HepG2 (cell line): Measurements from ENCODE around the gene EIF2S2. TPM values are rescaled to one million over a fixed set of nuclear protein-coding genes. Genes with fewer than 3 reads are reported as not detected.

Experiments
- BHLHE40 ChIP-seq: IDR thresholded peaks from 2 replicates; pipeline ENCODE4 v1.6.1; 2011; ENCODE audit warnings: low read length, improper control_type of control experiment
- FOXP1 ChIP-seq, 2 experiments: fragments of 450-650 bp in 1 of 2; IDR thresholded peaks; 2 replicates each; pipeline ENCODE4 v1.6.1; 2017 to 2018; ENCODE audit warnings: antibody characterized with exemption in 1 of 2
- GABPA ChIP-seq, 2 experiments: IDR thresholded peaks; 2 replicates each; pipeline ENCODE4 v1.6.1; 2011 to 2016; ENCODE audit warnings: low read depth in 2 of 2, low read length in 1 of 2, missing biosample characterization in 1 of 2, missing genetic modification characterization in 1 of 2
- KLF16 ChIP-seq, 2 experiments: sonication (generic) in 1 of 2; formaldehyde crosslinking in 1 of 2; IDR thresholded peaks; 2 replicates each; pipeline versions ENCODE4 v1.6.1 to v1.8.0; 2016 to 2023; ENCODE audit warnings: missing genetic modification reagents in 2 of 2, missing compliant biosample characterization in 1 of 2
- MIER2 ChIP-seq: IDR thresholded peaks from 2 replicates; pipeline ENCODE4 v1.6.1; 2016; ENCODE audit warnings: missing biosample characterization, missing genetic modification reagents
- PPARG ChIP-seq: conservative IDR thresholded peaks from 2 replicates; pipeline ENCODE4 v1.6.1; 2016; ENCODE audit warnings: missing biosample characterization, missing genetic modification reagents
- SOX6 ChIP-seq, 2 experiments: fragments of 450-650 bp in 1 of 2; sonication (generic) in 1 of 2; formaldehyde crosslinking in 1 of 2; IDR thresholded peaks; 2 replicates each; pipeline versions ENCODE4 v1.4.0 to v1.6.1; 2017 to 2020; ENCODE audit warnings: antibody characterized with exemption in 1 of 2, mild to moderate bottlenecking in 1 of 2, missing genetic modification reagents in 1 of 2
- TMF1 ChIP-seq: sonication (generic); formaldehyde crosslinking; IDR thresholded peaks from 2 replicates; pipeline ENCODE4 v1.8.1; 2022; ENCODE audit warnings: low read depth, missing genetic modification reagents
- ZNF431 ChIP-seq: sonication (generic); formaldehyde crosslinking; IDR thresholded peaks from 2 replicates; pipeline ENCODE4 v1.9.0; 2022; ENCODE audit warnings: missing genetic modification reagents, low read depth, mild to moderate bottlenecking, borderline replicate concordance
- ZNF552 ChIP-seq: sonication (generic); formaldehyde crosslinking; IDR thresholded peaks from 2 replicates; pipeline ENCODE4 v1.9.0; 2022; ENCODE audit warnings: missing genetic modification reagents, mild to moderate bottlenecking, borderline replicate concordance
- ZNF839 ChIP-seq: sonication (generic); formaldehyde crosslinking; IDR thresholded peaks from 2 replicates; pipeline ENCODE4 v1.4.0; 2020; ENCODE audit warnings: missing genetic modification reagents, mild to moderate bottlenecking, borderline replicate concordance
- polyA plus RNA-seq, 8 experiments: library from polyadenylated mRNA; depleted of rRNA in 3 of 8; stranded (reverse) in 7 of 8; unstranded in 1 of 8; fragments of >200 nt; fragmentation: Illumina TruSeq in 4 of 8; extraction: Trizol in 4 of 8; gene quantifications; 2 replicates each; pipeline versions ENCODE4 v1.2.1 to v1.2.3, GENCODE V29; 2011 to 2016; ENCODE audit warnings: low read depth in 4 of 8, missing spikeins in 1 of 8, mixed read lengths in 1 of 8; ENCODE audit not compliant: insufficient read depth in 1 of 8
- total RNA-seq, 5 experiments: library from RNA; depleted of rRNA; stranded (reverse); fragments of >200 nt; fragmentation: Illumina TruSeq; extraction: Trizol; gene quantifications; 2 replicates each; pipeline ENCODE4 v1.2.3, GENCODE V29; 2016; ENCODE audit warnings: low read depth in 1 of 5
- TF ChIP-seq, protein P1 (sequence below), 2 experiments: sonication (generic) in 1 of 2; formaldehyde crosslinking in 1 of 2; IDR thresholded peaks; 2 replicates each; pipeline versions ENCODE4 v1.5.1 to v1.6.1; 2011 to 2020; ENCODE audit warnings: borderline replicate concordance in 1 of 2, low read depth in 1 of 2, low read length in 1 of 2, mild to moderate bottlenecking in 1 of 2, missing genetic modification reagents in 1 of 2, moderate library complexity in 1 of 2
- TF ChIP-seq, protein P2 (sequence below): sonication (generic); formaldehyde crosslinking; IDR thresholded peaks from 2 replicates; pipeline ENCODE4 v1.5.1; 2020; ENCODE audit warnings: missing genetic modification reagents, mild to moderate bottlenecking, borderline replicate concordance
- TF ChIP-seq, protein P3 (sequence below): sonication (generic); formaldehyde crosslinking; IDR thresholded peaks from 2 replicates; pipeline ENCODE4 v1.5.0; 2020; ENCODE audit warnings: missing genetic modification reagents
- TF ChIP-seq, protein P4 (sequence below): sonication (generic); formaldehyde crosslinking; IDR thresholded peaks from 2 replicates; pipeline ENCODE4 v1.4.0; 2020; ENCODE audit warnings: missing genetic modification reagents; ENCODE audit errors: not compliant biosample characterization
- TF ChIP-seq, protein P5 (sequence below): sonication (generic); formaldehyde crosslinking; IDR thresholded peaks from 2 replicates; pipeline ENCODE4 v1.5.0; 2020; ENCODE audit warnings: missing genetic modification reagents

Gene EIF2S2
- total and polyA plus RNA-seq, 2 of the 13 experiments (the other 11 are each of a cell fraction or from before 2014, with no cell fraction given) = 126 to 213 TPM

DNA sequence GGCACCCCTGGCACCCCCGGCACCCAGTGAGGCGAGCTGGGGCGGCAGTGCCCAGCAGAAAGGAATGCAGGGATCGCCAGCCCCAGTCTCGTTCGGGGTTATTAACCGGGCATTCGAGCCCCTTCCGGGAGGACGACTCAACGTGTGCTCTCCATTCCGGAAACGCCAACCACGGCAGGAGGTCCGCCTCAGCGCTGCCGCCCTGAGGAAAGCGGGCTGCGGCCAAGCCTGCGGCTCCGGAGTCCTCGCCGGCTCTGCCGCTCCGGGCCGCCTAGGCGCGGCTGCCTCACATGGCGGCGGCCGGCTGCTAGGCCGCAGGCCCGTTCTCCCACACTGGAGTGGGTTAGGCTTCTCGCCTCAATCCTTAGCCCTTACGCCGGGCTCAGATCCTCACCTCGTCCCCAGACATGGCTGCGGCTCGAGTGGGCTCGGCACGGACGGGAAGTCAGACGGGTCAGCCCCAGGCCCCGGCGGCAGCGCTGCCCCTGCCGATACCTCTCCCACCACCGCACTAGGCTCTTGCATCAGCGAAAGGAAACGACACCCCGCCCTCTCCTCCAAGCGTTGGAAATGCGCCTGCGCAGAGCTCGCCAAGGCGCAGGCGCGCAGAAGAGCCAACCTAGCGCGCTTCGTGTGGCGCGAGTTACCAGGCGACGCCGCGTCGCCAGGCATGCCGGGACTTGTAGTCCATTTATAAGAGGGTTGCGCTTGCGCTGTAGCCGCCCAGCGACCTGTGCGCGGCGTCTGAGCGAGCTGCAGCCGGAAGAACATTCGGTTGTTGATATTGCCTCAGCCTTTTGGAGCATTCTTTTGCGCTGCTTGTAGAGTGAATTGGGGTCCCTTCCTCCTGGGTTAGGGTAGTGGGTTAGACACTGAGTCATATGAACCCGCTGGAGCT is at the start of gene EIF2S2 (continued):
- TF ChIP-seq TMF1 (peak; percentile 98), GABPA (IDR thresholded peaks at IDR 0.05; ENCODE audit: low read depth, low read length) (peak; percentile 73), GABPA (CRISPR knock-in tag; IDR thresholded peaks at IDR 0.05; ENCODE audit: low read depth) (peak; percentile 88), FOXP1 (IDR thresholded peaks at IDR 0.05) (no peak), FOXP1 (CRISPR knock-in tag; IDR thresholded peaks at IDR 0.05) (peak; percentile 25), PPARG (CRISPR knock-in tag) (0 out of 2 replicates have a peak, but pooled peaks have one; percentile 38), BHLHE40 (no peak), ZNF552 (CRISPR knock-in tag) (peak; percentile 96; the same call in 1 of the 2 replicates), MIER2 (no peak), ZNF839 (CRISPR knock-in tag) (peak; percentile 98), KLF16 (CRISPR knock-in tag; IDR thresholded peaks at IDR 0.05) (peak in 1 of 2 experiments; percentile 99; a peak in 2 of 4 replicates), SOX6 (IDR thresholded peaks at IDR 0.05) (no peak), SOX6 (CRISPR knock-in tag; IDR thresholded peaks at IDR 0.05) (peak; percentile 83), ZNF431 (no peak; the same call in none of the 2 replicates)
- TF ChIP-seq, protein P1, sequence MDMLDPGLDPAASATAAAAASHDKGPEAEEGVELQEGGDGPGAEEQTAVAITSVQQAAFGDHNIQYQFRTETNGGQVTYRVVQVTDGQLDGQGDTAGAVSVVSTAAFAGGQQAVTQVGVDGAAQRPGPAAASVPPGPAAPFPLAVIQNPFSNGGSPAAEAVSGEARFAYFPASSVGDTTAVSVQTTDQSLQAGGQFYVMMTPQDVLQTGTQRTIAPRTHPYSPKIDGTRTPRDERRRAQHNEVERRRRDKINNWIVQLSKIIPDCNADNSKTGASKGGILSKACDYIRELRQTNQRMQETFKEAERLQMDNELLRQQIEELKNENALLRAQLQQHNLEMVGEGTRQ (IDR thresholded peaks at IDR 0.05; ENCODE audit: low read depth, low read length) = no peak
- TF ChIP-seq, protein P1 (CRISPR knock-in tag; IDR thresholded peaks at IDR 0.05; ENCODE audit: borderline replicate concordance) = no peak; the same call in 1 of the 2 replicates
- TF ChIP-seq, protein P2, sequence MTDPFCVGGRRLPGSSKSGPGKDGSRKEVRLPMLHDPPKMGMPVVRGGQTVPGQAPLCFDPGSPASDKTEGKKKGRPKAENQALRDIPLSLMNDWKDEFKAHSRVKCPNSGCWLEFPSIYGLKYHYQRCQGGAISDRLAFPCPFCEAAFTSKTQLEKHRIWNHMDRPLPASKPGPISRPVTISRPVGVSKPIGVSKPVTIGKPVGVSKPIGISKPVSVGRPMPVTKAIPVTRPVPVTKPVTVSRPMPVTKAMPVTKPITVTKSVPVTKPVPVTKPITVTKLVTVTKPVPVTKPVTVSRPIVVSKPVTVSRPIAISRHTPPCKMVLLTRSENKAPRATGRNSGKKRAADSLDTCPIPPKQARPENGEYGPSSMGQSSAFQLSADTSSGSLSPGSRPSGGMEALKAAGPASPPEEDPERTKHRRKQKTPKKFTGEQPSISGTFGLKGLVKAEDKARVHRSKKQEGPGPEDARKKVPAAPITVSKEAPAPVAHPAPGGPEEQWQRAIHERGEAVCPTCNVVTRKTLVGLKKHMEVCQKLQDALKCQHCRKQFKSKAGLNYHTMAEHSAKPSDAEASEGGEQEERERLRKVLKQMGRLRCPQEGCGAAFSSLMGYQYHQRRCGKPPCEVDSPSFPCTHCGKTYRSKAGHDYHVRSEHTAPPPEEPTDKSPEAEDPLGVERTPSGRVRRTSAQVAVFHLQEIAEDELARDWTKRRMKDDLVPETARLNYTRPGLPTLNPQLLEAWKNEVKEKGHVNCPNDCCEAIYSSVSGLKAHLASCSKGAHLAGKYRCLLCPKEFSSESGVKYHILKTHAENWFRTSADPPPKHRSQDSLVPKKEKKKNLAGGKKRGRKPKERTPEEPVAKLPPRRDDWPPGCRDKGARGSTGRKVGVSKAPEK (CRISPR knock-in tag) = no peak
- TF ChIP-seq, protein P3, sequence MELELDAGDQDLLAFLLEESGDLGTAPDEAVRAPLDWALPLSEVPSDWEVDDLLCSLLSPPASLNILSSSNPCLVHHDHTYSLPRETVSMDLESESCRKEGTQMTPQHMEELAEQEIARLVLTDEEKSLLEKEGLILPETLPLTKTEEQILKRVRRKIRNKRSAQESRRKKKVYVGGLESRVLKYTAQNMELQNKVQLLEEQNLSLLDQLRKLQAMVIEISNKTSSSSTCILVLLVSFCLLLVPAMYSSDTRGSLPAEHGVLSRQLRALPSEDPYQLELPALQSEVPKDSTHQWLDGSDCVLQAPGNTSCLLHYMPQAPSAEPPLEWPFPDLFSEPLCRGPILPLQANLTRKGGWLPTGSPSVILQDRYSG (CRISPR knock-in tag) = peak; percentile 96
- TF ChIP-seq, protein P4, sequence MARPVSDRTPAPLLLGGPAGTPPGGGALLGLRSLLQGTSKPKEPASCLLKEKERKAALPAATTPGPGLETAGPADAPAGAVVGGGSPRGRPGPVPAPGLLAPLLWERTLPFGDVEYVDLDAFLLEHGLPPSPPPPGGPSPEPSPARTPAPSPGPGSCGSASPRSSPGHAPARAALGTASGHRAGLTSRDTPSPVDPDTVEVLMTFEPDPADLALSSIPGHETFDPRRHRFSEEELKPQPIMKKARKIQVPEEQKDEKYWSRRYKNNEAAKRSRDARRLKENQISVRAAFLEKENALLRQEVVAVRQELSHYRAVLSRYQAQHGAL (CRISPR knock-in tag) = peak; percentile 97
- TF ChIP-seq, protein P5, sequence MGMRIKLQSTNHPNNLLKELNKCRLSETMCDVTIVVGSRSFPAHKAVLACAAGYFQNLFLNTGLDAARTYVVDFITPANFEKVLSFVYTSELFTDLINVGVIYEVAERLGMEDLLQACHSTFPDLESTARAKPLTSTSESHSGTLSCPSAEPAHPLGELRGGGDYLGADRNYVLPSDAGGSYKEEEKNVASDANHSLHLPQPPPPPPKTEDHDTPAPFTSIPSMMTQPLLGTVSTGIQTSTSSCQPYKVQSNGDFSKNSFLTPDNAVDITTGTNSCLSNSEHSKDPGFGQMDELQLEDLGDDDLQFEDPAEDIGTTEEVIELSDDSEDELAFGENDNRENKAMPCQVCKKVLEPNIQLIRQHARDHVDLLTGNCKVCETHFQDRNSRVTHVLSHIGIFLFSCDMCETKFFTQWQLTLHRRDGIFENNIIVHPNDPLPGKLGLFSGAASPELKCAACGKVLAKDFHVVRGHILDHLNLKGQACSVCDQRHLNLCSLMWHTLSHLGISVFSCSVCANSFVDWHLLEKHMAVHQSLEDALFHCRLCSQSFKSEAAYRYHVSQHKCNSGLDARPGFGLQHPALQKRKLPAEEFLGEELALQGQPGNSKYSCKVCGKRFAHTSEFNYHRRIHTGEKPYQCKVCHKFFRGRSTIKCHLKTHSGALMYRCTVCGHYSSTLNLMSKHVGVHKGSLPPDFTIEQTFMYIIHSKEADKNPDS (CRISPR knock-in tag) = peak; percentile 90
